GM21528 (cell line): ENCODE results near the gene LIMK2.

ENCODE experiments used
- ATAC-seq: cut with Tn5 transposase; IDR thresholded peaks from one replicate; pipeline ENCODE4 v1.9.1; 2021; ENCODE audit warnings: mild to moderate bottlenecking, moderate library complexity; ENCODE audit not compliant: unreplicated experiment, low FRiP score

Gene LIMK2

GRCh38 chr22:31323578-31324550, 111.8 kb downstream of the LIMK2 start:
- no peak for ATAC-seq

GRCh38 chr22:31326877-31327276, 114.8 kb downstream of the LIMK2 start:
- ATAC-seq = no peak

GRCh38 chr22:31327806-31328543, 115.9 kb downstream of the LIMK2 start:
- ATAC-seq = no peak

- ATAC-seq = no peak
Observed at GRCh38 chr22:31328544-31328960, 116.5 kb downstream of the LIMK2 start.

- ATAC-seq = no peak
Observed at GRCh38 chr22:31329029-31329428, 116.9 kb downstream of the LIMK2 start.
